Activated CD8-positive, alpha-beta memory T cell treated with anti-CD3 and anti-CD28 coated beads for 1 hour (primary cell): ENCODE data around the gene FLVCR1.
A peak's percentile ranks its signal among the peaks of the same experiment; 100 is the strongest.
"Not testable (repeated sequence)": the region's sequence is repeated elsewhere in the genome, so short reads cannot be mapped to it uniquely, and the experiment has no call there.

Experiments
- DNase-seq, 2 donors: peaks; one replicate each; pipeline ENCODE4 v3.0.0-alpha.2; 2020; ENCODE audit warnings: low read depth in 1 of 2; ENCODE audit errors: extremely low read depth in 1 of 2

FLVCR1 gene

GRCh38 chr1:212857992-212858460 lies at the start of gene FLVCR1:
TSS of gene FLVCR1 (plus strand) at chr1:212858275. CDS start at chr1:212858453, 178 bp downstream.
- DNase-seq = peak; percentile 76

GRCh38 chr1:212814537-212815334 lies 43.3 kb upstream of the FLVCR1 start:
- DNase-seq = no peak

GRCh38 chr1:212816567-212817278 lies 41.4 kb upstream of the FLVCR1 start:
- DNase-seq = no peak

- no peak for DNase-seq
Observed at GRCh38 chr1:212819726-212820125, 38.3 kb upstream of the FLVCR1 start.

- no peak for DNase-seq
Observed at GRCh38 chr1:212820969-212821368, 37.1 kb upstream of the FLVCR1 start.

GRCh38 chr1:212822956-212823355 lies 35.1 kb upstream of the FLVCR1 start:
- DNase-seq = no peak

- DNase-seq = no peak
Observed at GRCh38 chr1:212824201-212824600, 33.9 kb upstream of the FLVCR1 start.

GRCh38 chr1:212825798-212826452 lies 32.1 kb upstream of the FLVCR1 start:
- DNase-seq = no peak

GRCh38 chr1:212827171-212827776 lies 30.8 kb upstream of the FLVCR1 start:
- no peak for DNase-seq

- no peak for DNase-seq
Observed at GRCh38 chr1:212827831-212828278, 30.2 kb upstream of the FLVCR1 start.

GRCh38 chr1:212828395-212828794 lies 29.7 kb upstream of the FLVCR1 start:
- DNase-seq = no peak

- DNase-seq = not testable (repeated sequence)
Observed at GRCh38 chr1:212833211-212834207, 24.6 kb upstream of the FLVCR1 start.

- DNase-seq = no peak
Observed at GRCh38 chr1:212838145-212838544, 19.9 kb upstream of the FLVCR1 start.

GRCh38 chr1:212844521-212844920 lies 13.6 kb upstream of the FLVCR1 start:
- not testable (repeated sequence) for DNase-seq

- DNase-seq = no peak
Observed at GRCh38 chr1:212847549-212847948, 10.5 kb upstream of the FLVCR1 start, which contains the start of gene SPATA45. TSS of gene SPATA45 (minus strand) at chr1:212847649. CDS start at chr1:212836149, 11,500 bp downstream.

- no peak for DNase-seq
Observed at GRCh38 chr1:212852105-212852688, 5.9 kb upstream of the FLVCR1 start.

- DNase-seq = no peak
Observed at GRCh38 chr1:212853658-212854057, 4.4 kb upstream of the FLVCR1 start.

- DNase-seq = no peak
Observed at GRCh38 chr1:212856755-212857154, 1.3 kb upstream of the FLVCR1 start.
